ENCODE data around the gene CASQ1. TPM values are rescaled to one million over a fixed set of nuclear protein-coding genes. Genes with fewer than 3 reads are reported as not detected.

Gene CASQ1
- total and polyA plus RNA-seq, 4 donors = 0.08 to 0.37 (median 0.25) TPM

- Histone ChIP-seq H3K9ac (ENCODE audit: insufficient read depth in 1 of 2, low read length in 2 of 2) (no peak overlapping the region), H3K27ac (ENCODE audit: low read depth in 1 of 2, low read length in 1 of 2) (no peak overlapping the region), H3K36me3 (ENCODE audit: control insufficient read depth in 4 of 4, insufficient read depth in 4 of 4, low read length in 4 of 4) (peaks cover 45 to 64% (median 54%) of the 10 kb centered on the region in 4 donors), H3K4me1 (ENCODE audit: control insufficient read depth in 5 of 5, insufficient read depth in 5 of 5, low read length in 5 of 5) (peaks cover 0 to 23% (median 6%) of the 10 kb centered on the region in 5 donors), H3K27me3 (ENCODE audit: control insufficient read depth in 3 of 3, insufficient read depth in 3 of 3, low read length in 2 of 3) (no peaks in the 10 kb centered on the region), H3K9me3 (ENCODE audit: control insufficient read depth in 4 of 4, insufficient read depth in 3 of 4, low read length in 3 of 4) (no peaks in the 10 kb centered on the region), H3K4me3 (no peak overlapping the region)
- DNase-seq = no peak
- ATAC-seq (ENCODE audit: insufficient read depth, low FRiP score) = no peak
- TF ChIP-seq CTCF (IDR thresholded peaks at IDR 0.05; ENCODE audit: control extremely low read depth, extremely low read depth) = no peak
Measured at GRCh38 chr1:160221089-160221488, 30.7 kb downstream of the CASQ1 start.

GRCh38 chr1:160222546-160222945, 32.2 kb downstream of the CASQ1 start:
- Histone ChIP-seq H3K4me1 (ENCODE audit: control insufficient read depth in 5 of 5, insufficient read depth in 5 of 5, low read length in 5 of 5) (peaks cover 0 to 17% (median 0%) of the 10 kb centered on the region in 5 donors), H3K9ac (ENCODE audit: insufficient read depth in 1 of 2, low read length in 2 of 2) (no peak overlapping the region), H3K27me3 (ENCODE audit: control insufficient read depth in 3 of 3, insufficient read depth in 3 of 3, low read length in 2 of 3) (no peaks in the 10 kb centered on the region), H3K27ac (ENCODE audit: low read depth in 1 of 2, low read length in 1 of 2) (no peak overlapping the region), H3K9me3 (ENCODE audit: control insufficient read depth in 4 of 4, insufficient read depth in 3 of 4, low read length in 3 of 4) (no peaks in the 10 kb centered on the region), H3K4me3 (no peak overlapping the region), H3K36me3 (ENCODE audit: control insufficient read depth in 4 of 4, insufficient read depth in 4 of 4, low read length in 4 of 4) (peaks cover 41 to 71% (median 55%) of the 10 kb centered on the region in 4 donors)
- ATAC-seq (ENCODE audit: insufficient read depth, low FRiP score) (no peak), DNase-seq (no peak)
- 86 to 93% methylated on average over 3 of the region's 3 CpGs for WGBS, 2 donors
- TF ChIP-seq CTCF (IDR thresholded peaks at IDR 0.05; ENCODE audit: control extremely low read depth, extremely low read depth) = no peak

- TF ChIP-seq CTCF (IDR thresholded peaks at IDR 0.05; ENCODE audit: control extremely low read depth, extremely low read depth) = no peak
- Histone ChIP-seq H3K4me1 (ENCODE audit: control insufficient read depth in 5 of 5, insufficient read depth in 5 of 5, low read length in 5 of 5) (peaks cover 0 to under 1% (median 0%) of the 10 kb centered on the region in 5 donors), H3K9ac (ENCODE audit: insufficient read depth in 1 of 2, low read length in 2 of 2) (no peak overlapping the region), H3K27me3 (ENCODE audit: control insufficient read depth in 3 of 3, insufficient read depth in 3 of 3, low read length in 2 of 3) (no peaks in the 10 kb centered on the region), H3K36me3 (ENCODE audit: control insufficient read depth in 4 of 4, insufficient read depth in 4 of 4, low read length in 4 of 4) (peaks cover 36 to 74% (median 49%) of the 10 kb centered on the region in 4 donors), H3K4me3 (no peak overlapping the region), H3K9me3 (ENCODE audit: control insufficient read depth in 4 of 4, insufficient read depth in 3 of 4, low read length in 3 of 4) (no peaks in the 10 kb centered on the region), H3K27ac (ENCODE audit: low read depth in 1 of 2, low read length in 1 of 2) (no peak overlapping the region)
- 96 to 97% methylated on average over 2 of the region's 2 CpGs for WGBS, 2 donors
- ATAC-seq (ENCODE audit: insufficient read depth, low FRiP score) (no peak), DNase-seq (no peak)
Measured at GRCh38 chr1:160224606-160225005, 34.2 kb downstream of the CASQ1 start.

GRCh38 chr1:160225345-160225744, 35.0 kb downstream of the CASQ1 start:
- Histone ChIP-seq H3K27ac (ENCODE audit: low read depth in 1 of 2, low read length in 1 of 2) (no peak overlapping the region), H3K4me3 (no peak overlapping the region), H3K9ac (ENCODE audit: insufficient read depth in 1 of 2, low read length in 2 of 2) (no peak overlapping the region), H3K9me3 (ENCODE audit: control insufficient read depth in 4 of 4, insufficient read depth in 3 of 4, low read length in 3 of 4) (no peaks in the 10 kb centered on the region), H3K36me3 (ENCODE audit: control insufficient read depth in 4 of 4, insufficient read depth in 4 of 4, low read length in 4 of 4) (peaks cover 36 to 78% (median 52%) of the 10 kb centered on the region in 4 donors), H3K27me3 (ENCODE audit: control insufficient read depth in 3 of 3, insufficient read depth in 3 of 3, low read length in 2 of 3) (no peaks in the 10 kb centered on the region), H3K4me1 (ENCODE audit: control insufficient read depth in 5 of 5, insufficient read depth in 5 of 5, low read length in 5 of 5) (no peaks in the 10 kb centered on the region)
- ATAC-seq (ENCODE audit: insufficient read depth, low FRiP score) = no peak
- no peak for TF ChIP-seq CTCF (IDR thresholded peaks at IDR 0.05; ENCODE audit: control extremely low read depth, extremely low read depth)
- no peak for DNase-seq
- whole genome bisulfite sequencing, 2 donors = 67 to 88% methylated on average over 2 of the region's 2 CpGs

Data from lung (tissue), 12 donors.